HG02973 (cell line): ENCODE data around the gene CRYL1.
A peak's percentile ranks its signal among the peaks of the same experiment; 100 is the strongest.

ENCODE experiments used
- ATAC-seq: cut with Tn5 transposase; IDR thresholded peaks from one replicate; pipeline ENCODE4 v1.9.1; 2021; ENCODE audit warnings: moderate library complexity; ENCODE audit not compliant: unreplicated experiment

CRYL1 gene

GRCh38 chr13:20525601-20526544 lies at the start of gene CRYL1:
Gene CRYL1, minus strand, starts transcription at chr13:20525857. Its CDS starts 63 bp downstream, at chr13:20525794.
- peak; percentile 71 for ATAC-seq

GRCh38 chr13:20573636-20574035 lies 48.0 kb upstream of the CRYL1 start:
- no peak for ATAC-seq

- ATAC-seq, result no peak
Observed at GRCh38 chr13:20573186-20573585, 47.5 kb upstream of the CRYL1 start.

GRCh38 chr13:20571676-20572075 lies 46.0 kb upstream of the CRYL1 start:
- no peak for ATAC-seq

GRCh38 chr13:20570517-20570916 lies 44.9 kb upstream of the CRYL1 start:
- ATAC-seq, result no peak

GRCh38 chr13:20567881-20568528 lies 42.3 kb upstream of the CRYL1 start:
- no peak for ATAC-seq

- peak; percentile 76 for ATAC-seq
Observed at GRCh38 chr13:20566898-20567874, 41.5 kb upstream of the CRYL1 start, which contains the start of gene IFT88. Gene IFT88, plus strand, starts transcription at chr13:20567157. Its CDS starts 7,229 bp downstream, at chr13:20574386.

GRCh38 chr13:20566468-20566897 lies 40.8 kb upstream of the CRYL1 start:
- ATAC-seq, result no peak

- no peak for ATAC-seq
Observed at GRCh38 chr13:20565115-20565736, 39.6 kb upstream of the CRYL1 start.

GRCh38 chr13:20561741-20562140 lies 36.1 kb upstream of the CRYL1 start:
- ATAC-seq, result no peak

GRCh38 chr13:20559659-20560356 lies 34.2 kb upstream of the CRYL1 start:
- ATAC-seq, result no peak

- no peak for ATAC-seq
Observed at GRCh38 chr13:20558982-20559381, 33.3 kb upstream of the CRYL1 start.

GRCh38 chr13:20553311-20553710 lies 27.7 kb upstream of the CRYL1 start:
- no peak for ATAC-seq

- no peak for ATAC-seq
Observed at GRCh38 chr13:20550799-20551198, 25.1 kb upstream of the CRYL1 start.

GRCh38 chr13:20547479-20547908 lies 21.8 kb upstream of the CRYL1 start:
- ATAC-seq, result no peak

GRCh38 chr13:20546556-20546955 lies 20.9 kb upstream of the CRYL1 start:
- no peak for ATAC-seq

GRCh38 chr13:20544201-20544923 lies 18.7 kb upstream of the CRYL1 start:
- ATAC-seq, result no peak

- ATAC-seq, result no peak
Observed at GRCh38 chr13:20536992-20537391, 11.3 kb upstream of the CRYL1 start.

GRCh38 chr13:20534038-20534608 lies 8.5 kb upstream of the CRYL1 start:
- ATAC-seq, result no peak
